Lower leg skin (tissue), 3 donors: Measurements from ENCODE around the gene AKIRIN1.

ENCODE experiments used
- CTCF ChIP-seq, 3 donors: fragments of 450-650 bp; IDR thresholded peaks; one replicate each; pipeline ENCODE4 v1.5.1; 2016; ENCODE audit warnings: antibody characterized with exemption in 3 of 3, mild to moderate bottlenecking in 3 of 3, moderate library complexity in 2 of 3
- POLR2A ChIP-seq, 2 donors: fragments of 450-650 bp; IDR thresholded peaks; one replicate each; pipeline ENCODE4 v1.6.1; 2016 to 2017; ENCODE audit warnings: antibody characterized with exemption in 2 of 2, mild to moderate bottlenecking in 1 of 2, moderate library complexity in 1 of 2

DNA sequence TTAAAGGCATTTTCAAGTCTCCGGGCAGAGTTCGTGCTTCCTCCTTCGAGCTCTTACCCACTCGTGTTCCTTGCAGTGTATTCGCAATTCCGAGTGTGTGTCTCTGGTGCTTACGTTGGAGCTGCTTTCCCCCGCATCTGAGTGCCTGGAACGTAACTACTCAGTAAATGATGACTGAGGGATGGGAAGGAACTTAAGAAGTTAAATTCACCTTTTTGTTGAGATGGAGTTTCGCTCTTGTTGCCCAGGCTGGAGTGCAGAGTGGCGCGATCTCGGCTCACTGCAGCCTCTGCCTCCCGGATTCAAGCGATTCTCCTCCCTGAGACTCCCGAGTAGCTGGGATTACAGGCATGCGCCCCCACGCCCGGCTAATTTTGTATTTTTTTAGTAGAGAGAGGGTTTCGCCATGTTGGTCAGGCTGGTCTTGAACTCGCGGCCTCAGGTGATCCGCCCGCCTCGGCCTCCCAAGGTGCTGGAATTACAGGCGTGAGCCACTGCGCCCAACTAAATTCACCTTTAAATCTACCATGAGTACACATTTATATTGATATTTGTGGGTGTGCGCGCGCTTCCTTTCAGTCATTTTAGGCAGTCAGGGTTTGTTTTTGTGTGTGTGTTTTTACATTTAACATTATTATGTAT is 35.9 kb downstream of the AKIRIN1 start:
- TF ChIP-seq CTCF (IDR thresholded peaks at IDR 0.05), result no peak
- no peak for TF ChIP-seq POLR2A (IDR thresholded peaks at IDR 0.05)
